HCT116 (cell line): ENCODE data around the gene RAP1A. TPM values are rescaled to one million over a fixed set of nuclear protein-coding genes. Genes with fewer than 3 reads are reported as not detected.

Experiments
- ATAC-seq: fragments of 200-7000 bp; cut with Tn5 transposase; 2 replicates; pipeline ENCODE4 v1.9.1; 2020; ENCODE audit warnings: mild to moderate bottlenecking, moderate library complexity
- BruUV-seq: library from RNA; stranded (reverse); fragments of 400-500 nt; replicated peaks from 2 replicates; lab custom pipeline; 2021; lab: Mats Ljungman, UMichigan
- CTCF ChIA-PET: fragments of 300-600 bp; sonication (Branson Sonifier 250); formaldehyde crosslinking; loops from one replicate; lab custom pipeline; 2021; ENCODE audit warnings: antibody characterized with exemption; lab: Charles Lee
- POLR2A ChIA-PET: fragments of 300-600, 350-600 bp; sonication (Branson Sonifier 250); formaldehyde crosslinking; loops from one replicate; lab custom pipeline; 2021; ENCODE audit warnings: antibody characterized with exemption; lab: Charles Lee
- RAD21 ChIA-PET, 2 experiments: fragments of 300-600 bp; sonication (Branson Sonifier 250); formaldehyde crosslinking; loops; one replicate each; lab custom pipeline; 2023; ENCODE audit warnings: low total read pairs in 2 of 2; ENCODE audit not compliant: uncharacterized antibody in 2 of 2, unreplicated experiment in 2 of 2, low non-redundant PET in 1 of 2; lab: Charles Lee
- DNase-seq: peaks from one replicate; pipeline ENCODE4 v3.0.0-alpha.2; 2010; ENCODE audit warnings: low read depth, low spot score
- H2AFZ ChIP-seq: fragments of 200-600 bp; shearing (Covaris generic), sonication (generic); 2 replicates; pipeline ENCODE4 v1.6.1; 2017; ENCODE audit warnings: low read depth, mixed run types, mixed read lengths, antibody characterized with exemption, low read length; ENCODE audit not compliant: poor library complexity, severe bottlenecking
- H3K27ac ChIP-seq: 2 replicates; pipeline ENCODE4 v1.5.1; 2012; ENCODE audit warnings: low read depth, low read length
- H3K27me3 ChIP-seq: fragments of 200-600 bp; sonication (generic); 2 replicates; pipeline ENCODE4 v1.6.1; 2016; ENCODE audit warnings: mixed run types, low read length, mixed read lengths; ENCODE audit not compliant: insufficient read depth
- H3K36me3 ChIP-seq, 2 experiments: fragments of 200-500 bp in 1 of 2; fragments of 200-600 bp in 1 of 2; sonication (Bioruptor generic) in 1 of 2; sonication (generic) in 1 of 2; 2 replicates each; pipeline versions ENCODE4 v1.5.1 to v1.6.1; 2014 to 2016; ENCODE audit warnings: low read length in 2 of 2, inconsistent platforms in 1 of 2, mixed read lengths in 1 of 2, mixed run types in 1 of 2; ENCODE audit not compliant: insufficient read depth in 2 of 2, control insufficient read depth in 1 of 2
- H3K4me1 ChIP-seq, 2 experiments: fragments of 200-600 bp in 1 of 2; sonication (generic) in 1 of 2; 2 replicates each; pipeline versions ENCODE4 v1.5.1 to v1.6.1; 2012 to 2017; ENCODE audit warnings: low read length in 2 of 2, inconsistent platforms in 1 of 2, mild to moderate bottlenecking in 1 of 2, mixed read lengths in 1 of 2, mixed run types in 1 of 2, moderate library complexity in 1 of 2; ENCODE audit not compliant: insufficient read depth in 2 of 2, control insufficient read depth in 1 of 2
- H3K4me2 ChIP-seq: fragments of 200-600 bp; sonication (generic); 2 replicates; pipeline ENCODE4 v1.6.1; 2017; ENCODE audit warnings: mixed run types, low read length, mixed read lengths
- H3K4me3 ChIP-seq, 2 experiments: fragments of 200-600 bp in 1 of 2; sonication (generic) in 1 of 2; replicated peaks in 1 of 2; 2 replicates each; pipeline ENCODE4 v1.5.1; 2011 to 2016; ENCODE audit warnings: low read length in 2 of 2, control low read depth in 1 of 2, low read depth in 1 of 2, mild to moderate bottlenecking in 1 of 2, mixed read lengths in 1 of 2, mixed run types in 1 of 2
- H3K79me2 ChIP-seq: fragments of 200-600 bp; sonication (generic); 2 replicates; pipeline ENCODE4 v1.6.1; 2017; ENCODE audit warnings: mild to moderate bottlenecking, mixed run types, low read length, moderate library complexity, mixed read lengths; ENCODE audit not compliant: insufficient read depth
- H3K9ac ChIP-seq: fragments of 200-600 bp; sonication (generic); 2 replicates; pipeline ENCODE4 v1.6.1; 2016; ENCODE audit warnings: low read length, mixed read lengths
- H3K9me2 ChIP-seq: fragments of 200-600 bp; sonication (generic), shearing (Covaris generic); 2 replicates; pipeline ENCODE4 v1.6.1; 2017; ENCODE audit warnings: mixed run types, mild to moderate bottlenecking, moderate library complexity; ENCODE audit not compliant: insufficient read depth
- H3K9me3 ChIP-seq, 2 experiments: fragments of 200-500 bp in 1 of 2; fragments of 200-600 bp in 1 of 2; sonication (Bioruptor generic) in 1 of 2; sonication (generic) in 1 of 2; 2 replicates each; pipeline ENCODE4 v1.6.1; 2014 to 2017; ENCODE audit warnings: low read length in 2 of 2, mixed read lengths in 2 of 2, inconsistent platforms in 1 of 2, low read depth in 1 of 2, mild to moderate bottlenecking in 1 of 2, mixed run types in 1 of 2, moderate library complexity in 1 of 2; ENCODE audit not compliant: control insufficient read depth in 1 of 2, insufficient read depth in 1 of 2
- H4K20me1 ChIP-seq: fragments of 200-600 bp; sonication (generic), shearing (Covaris generic); 2 replicates; pipeline ENCODE4 v1.6.1; 2017; ENCODE audit warnings: mixed run types, mild to moderate bottlenecking, moderate library complexity; ENCODE audit not compliant: insufficient read depth
- ATF3 ChIP-seq: IDR thresholded peaks from 2 replicates; pipeline ENCODE4 v1.6.1; 2012
- CBX3 ChIP-seq: IDR thresholded peaks from 2 replicates; pipeline ENCODE4 v1.6.1; 2012; ENCODE audit warnings: low read depth
- EGR1 ChIP-seq: IDR thresholded peaks from 2 replicates; pipeline ENCODE4 v1.6.1; 2012; ENCODE audit warnings: low read depth
- ELF1 ChIP-seq: IDR thresholded peaks from 2 replicates; pipeline ENCODE4 v1.6.1; 2012; ENCODE audit warnings: low read depth, borderline replicate concordance
- EZH2 ChIP-seq: fragments of 200-600 bp; sonication (generic); IDR thresholded peaks from 2 replicates; pipeline ENCODE4 v1.6.1; 2017; ENCODE audit warnings: antibody characterized with exemption, mixed run types
- EZH2phosphoT487 ChIP-seq: fragments of 200-600 bp; IDR thresholded peaks from 2 replicates; pipeline ENCODE4 v1.6.1; 2018; ENCODE audit warnings: antibody characterized with exemption, borderline replicate concordance
- JUND ChIP-seq: IDR thresholded peaks from 2 replicates; pipeline ENCODE4 v1.6.1; 2012
- MAX ChIP-seq: IDR thresholded peaks from 2 replicates; pipeline ENCODE4 v1.6.1; 2012
- POLR2A ChIP-seq: IDR thresholded peaks from 2 replicates; pipeline ENCODE4 v1.7.0; 2011; ENCODE audit warnings: borderline replicate concordance; ENCODE audit not compliant: insufficient read depth, insufficient read length; ENCODE audit errors: extremely low read depth
- POLR2AphosphoS5 ChIP-seq: IDR thresholded peaks from 2 replicates; pipeline ENCODE4 v1.6.1; 2011; ENCODE audit warnings: mild to moderate bottlenecking, low read depth, low read length, moderate library complexity
- RAD21 ChIP-seq: IDR thresholded peaks from 2 replicates; pipeline ENCODE4 v1.6.1; 2012; ENCODE audit warnings: low read depth, mild to moderate bottlenecking
- REST ChIP-seq: IDR thresholded peaks from 2 replicates; pipeline ENCODE4 v1.6.1; 2012; ENCODE audit warnings: low read depth
- SIN3A ChIP-seq: IDR thresholded peaks from 2 replicates; pipeline ENCODE4 v1.6.1; 2012; ENCODE audit warnings: low read depth
- SP1 ChIP-seq: IDR thresholded peaks from 2 replicates; pipeline ENCODE4 v1.6.1; 2012; ENCODE audit warnings: low read depth
- TCF7L2 ChIP-seq: IDR thresholded peaks from 2 replicates; pipeline ENCODE4 v1.7.0; 2011; ENCODE audit warnings: borderline replicate concordance, inconsistent platforms; ENCODE audit not compliant: insufficient read depth, insufficient read length; ENCODE audit errors: extremely low read depth
- YY1 ChIP-seq: IDR thresholded peaks from 2 replicates; pipeline ENCODE4 v1.6.1; 2011; ENCODE audit warnings: low read length, low read depth, moderate library complexity, mild to moderate bottlenecking; ENCODE audit not compliant: insufficient replicate concordance; ENCODE audit errors: extremely low read depth
- ZFX ChIP-seq: fragments of 450-650 bp; IDR thresholded peaks from 2 replicates; pipeline ENCODE4 v1.6.1; 2017
- ZNF274 ChIP-seq: fragments of 200-500 bp; sonication (Bioruptor generic); IDR thresholded peaks from 2 replicates; pipeline ENCODE4 v1.6.1; 2014; ENCODE audit warnings: mild to moderate bottlenecking, low read depth, low read length, inconsistent platforms
- intact Hi-C: fragments of 100-400 bp; cut with micrococcal nuclease; formaldehyde crosslinking; loops from 2 replicates; pipeline ENCODE4 v1.10.0; 2022
- total RNA-seq: library from RNA; stranded (reverse); gene quantifications from one replicate; pipeline ENCODE4 v1.2.1, GENCODE V29; 2021; ENCODE audit not compliant: unreplicated experiment
- TF ChIP-seq, protein P1 (sequence below): IDR thresholded peaks from 2 replicates; pipeline ENCODE4 v1.6.1; 2011; ENCODE audit warnings: mild to moderate bottlenecking, low read length, moderate library complexity; ENCODE audit not compliant: insufficient replicate concordance; ENCODE audit errors: extremely low read depth
- TF ChIP-seq, protein P2 (sequence below), 3 experiments: fragments of 200-600 bp in 1 of 3; sonication (generic) in 1 of 3; IDR thresholded peaks in 2 of 3; conservative IDR thresholded peaks in 1 of 3; 2 replicates each; pipeline ENCODE4 v1.5.1; 2012 to 2017; ENCODE audit warnings: low read depth in 2 of 3, low read length in 2 of 3, antibody characterized with exemption in 1 of 3, borderline replicate concordance in 1 of 3, control low read depth in 1 of 3, mild to moderate bottlenecking in 1 of 3, mixed read lengths in 1 of 3, mixed run types in 1 of 3, moderate library complexity in 1 of 3; ENCODE audit not compliant: insufficient read depth in 1 of 3

RAP1A gene
- total RNA-seq, 1 experiment from 2014 or later, result 46.2 TPM

DNA sequence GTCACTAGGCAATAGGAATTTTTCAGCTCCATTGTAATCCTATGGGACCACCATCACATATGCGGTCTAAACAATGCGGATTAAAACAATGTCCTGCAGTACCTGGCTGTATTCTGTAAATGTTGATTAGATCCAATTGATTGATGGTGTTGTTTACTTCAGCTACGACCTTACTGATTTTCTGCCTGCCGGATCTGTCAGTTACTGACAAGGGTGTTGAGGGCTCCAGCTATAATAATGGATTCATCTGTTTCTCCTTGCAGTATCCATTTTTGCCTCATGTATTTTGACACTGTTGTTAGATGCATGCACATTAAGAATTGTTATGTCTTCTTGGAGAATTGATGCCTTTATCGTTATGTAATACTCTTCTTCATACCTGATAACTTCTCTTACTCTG, 39.0 kb downstream of the RAP1A start:
- ChIA-PET RAD21 (no interaction called here), CTCF (interaction anchor here (1.2 to 1.3 kb wide), 2 partner anchors 151 to 177 kb away, joined by 3 to 8 read pairs; no protein-coding TSS in a partner anchor), POLR2A (no interaction called here)
- ATAC-seq, result no peak
- H3K4me3 ChIP-seq, result no peak overlapping the region
- no peak for TF ChIP-seq SIN3A
- no peak for TF ChIP-seq YY1
- TF ChIP-seq REST, result no peak
- no peak for TF ChIP-seq ZNF274
- TF ChIP-seq, protein P1, sequence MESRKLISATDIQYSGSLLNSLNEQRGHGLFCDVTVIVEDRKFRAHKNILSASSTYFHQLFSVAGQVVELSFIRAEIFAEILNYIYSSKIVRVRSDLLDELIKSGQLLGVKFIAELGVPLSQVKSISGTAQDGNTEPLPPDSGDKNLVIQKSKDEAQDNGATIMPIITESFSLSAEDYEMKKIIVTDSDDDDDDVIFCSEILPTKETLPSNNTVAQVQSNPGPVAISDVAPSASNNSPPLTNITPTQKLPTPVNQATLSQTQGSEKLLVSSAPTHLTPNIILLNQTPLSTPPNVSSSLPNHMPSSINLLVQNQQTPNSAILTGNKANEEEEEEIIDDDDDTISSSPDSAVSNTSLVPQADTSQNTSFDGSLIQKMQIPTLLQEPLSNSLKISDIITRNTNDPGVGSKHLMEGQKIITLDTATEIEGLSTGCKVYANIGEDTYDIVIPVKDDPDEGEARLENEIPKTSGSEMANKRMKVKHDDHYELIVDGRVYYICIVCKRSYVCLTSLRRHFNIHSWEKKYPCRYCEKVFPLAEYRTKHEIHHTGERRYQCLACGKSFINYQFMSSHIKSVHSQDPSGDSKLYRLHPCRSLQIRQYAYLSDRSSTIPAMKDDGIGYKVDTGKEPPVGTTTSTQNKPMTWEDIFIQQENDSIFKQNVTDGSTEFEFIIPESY, result no peak
- TF ChIP-seq EZH2, result no peak
- TF ChIP-seq, protein P2, sequence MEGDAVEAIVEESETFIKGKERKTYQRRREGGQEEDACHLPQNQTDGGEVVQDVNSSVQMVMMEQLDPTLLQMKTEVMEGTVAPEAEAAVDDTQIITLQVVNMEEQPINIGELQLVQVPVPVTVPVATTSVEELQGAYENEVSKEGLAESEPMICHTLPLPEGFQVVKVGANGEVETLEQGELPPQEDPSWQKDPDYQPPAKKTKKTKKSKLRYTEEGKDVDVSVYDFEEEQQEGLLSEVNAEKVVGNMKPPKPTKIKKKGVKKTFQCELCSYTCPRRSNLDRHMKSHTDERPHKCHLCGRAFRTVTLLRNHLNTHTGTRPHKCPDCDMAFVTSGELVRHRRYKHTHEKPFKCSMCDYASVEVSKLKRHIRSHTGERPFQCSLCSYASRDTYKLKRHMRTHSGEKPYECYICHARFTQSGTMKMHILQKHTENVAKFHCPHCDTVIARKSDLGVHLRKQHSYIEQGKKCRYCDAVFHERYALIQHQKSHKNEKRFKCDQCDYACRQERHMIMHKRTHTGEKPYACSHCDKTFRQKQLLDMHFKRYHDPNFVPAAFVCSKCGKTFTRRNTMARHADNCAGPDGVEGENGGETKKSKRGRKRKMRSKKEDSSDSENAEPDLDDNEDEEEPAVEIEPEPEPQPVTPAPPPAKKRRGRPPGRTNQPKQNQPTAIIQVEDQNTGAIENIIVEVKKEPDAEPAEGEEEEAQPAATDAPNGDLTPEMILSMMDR (IDR thresholded peaks at IDR 0.05 in 2 of 3, conservative IDR thresholded peaks at IDR 0.05 in 1 of 3; ENCODE audit: borderline replicate concordance in 1 of 3, insufficient read depth in 1 of 3, low read depth in 2 of 3, low read length in 2 of 3), result no peak
- no peak for TF ChIP-seq ATF3
- no peak for TF ChIP-seq SP1
- no peak for TF ChIP-seq JUND
- no peak for TF ChIP-seq POLR2AphosphoS5
- no peak for TF ChIP-seq EGR1
- TF ChIP-seq RAD21, result no peak
- TF ChIP-seq ZFX, result no peak
- no peak for TF ChIP-seq EZH2phosphoT487
- TF ChIP-seq POLR2A, result no peak
- TF ChIP-seq ELF1, result no peak
- no peak for TF ChIP-seq CBX3
- no peak for TF ChIP-seq MAX
- TF ChIP-seq TCF7L2, result no peak
- no peak overlapping the region for H3K27ac ChIP-seq
- H3K9me3 ChIP-seq, result no peaks in the 10 kb centered on the region
- intact Hi-C loops, result loop anchor here (5.0 to 10.0 kb wide), 2 partner anchors 314 to 436 kb away; no protein-coding TSS in a partner anchor
- peaks cover 43% of the 10 kb centered on the region for H3K79me2 ChIP-seq
- H4K20me1 ChIP-seq, result peaks cover 6% of the 10 kb centered on the region; the same call in 1 of the 2 replicates
- H3K4me1 ChIP-seq, result no peaks in the 10 kb centered on the region
- BruUV-seq, result no TSS peak
- H3K9me2 ChIP-seq, result no peaks in the 10 kb centered on the region
- no peak for DNase-seq
- no peak overlapping the region for H3K4me2 ChIP-seq
- H2AFZ ChIP-seq, result no peak overlapping the region
- H3K27me3 ChIP-seq, result no peaks in the 10 kb centered on the region
- H3K36me3 ChIP-seq, result no peaks in the 10 kb centered on the region
- no peak overlapping the region for H3K9ac ChIP-seq
